AG10803 (cell line): Measurements from ENCODE around the gene TMEM108.

Experiments
- DNase-seq: peaks from one replicate; pipeline ENCODE4 v3.0.0; 2010; ENCODE audit warnings: low read depth
- H3K4me3 ChIP-seq: 2 replicates; pipeline ENCODE4 v1.5.1; 2011; ENCODE audit warnings: mild to moderate bottlenecking, low read length, control low read depth
- CTCF ChIP-seq: conservative IDR thresholded peaks from 2 replicates; pipeline ENCODE4 v1.5.1; 2011; ENCODE audit warnings: mild to moderate bottlenecking, low read length, control low read depth, inconsistent platforms

The TMEM108 gene

GRCh38 chr3:133113927-133114597 lies 75.9 kb downstream of the TMEM108 start:
- no peak for TF ChIP-seq CTCF
- no peak for DNase-seq
- no peak overlapping the region for H3K4me3 ChIP-seq

- no peak for TF ChIP-seq CTCF
- no peak overlapping the region for H3K4me3 ChIP-seq
- DNase-seq, result no peak
These were observed 77.0 kb downstream of the TMEM108 start for GRCh38 chr3:133115176-133115575.

- DNase-seq, result no peak
These were observed 79.2 kb downstream of the TMEM108 start for GRCh38 chr3:133117342-133117741.

GRCh38 chr3:133119176-133119575 lies 81.0 kb downstream of the TMEM108 start:
- DNase-seq, result no peak
- H3K4me3 ChIP-seq, result no peak overlapping the region
- no peak for TF ChIP-seq CTCF

More at GRCh38 chr3:133117342-133117741, 79.2 kb downstream of the TMEM108 start:
- no peak for TF ChIP-seq CTCF
- H3K4me3 ChIP-seq, result no peak overlapping the region

GRCh38 chr3:133121450-133121849 lies 83.3 kb downstream of the TMEM108 start:
- no peak overlapping the region for H3K4me3 ChIP-seq
- TF ChIP-seq CTCF, result no peak
- DNase-seq, result no peak

- H3K4me3 ChIP-seq, result no peak overlapping the region
- TF ChIP-seq CTCF, result no peak
- DNase-seq, result no peak
These were observed 85.4 kb downstream of the TMEM108 start for GRCh38 chr3:133123636-133124035.

- no peak overlapping the region for H3K4me3 ChIP-seq
- no peak for TF ChIP-seq CTCF
- DNase-seq, result no peak
These were observed 86.3 kb downstream of the TMEM108 start for GRCh38 chr3:133124511-133124910.
